Vagina (tissue), 2 donors: Measurements from ENCODE around the gene BFAR. TPM values are rescaled to one million over a fixed set of nuclear protein-coding genes. Genes with fewer than 3 reads are reported as not detected.

Source experiments
- DNase-seq, 2 donors: peaks; one replicate each; pipeline ENCODE4 v3.0.0-alpha.2; 2017; ENCODE audit errors: extremely low spot score in 2 of 2
- H3K27ac ChIP-seq: fragments of 200-600 bp; sonication (generic); one replicate; pipeline ENCODE4 v1.5.1; 2019
- H3K27me3 ChIP-seq: fragments of 200-600 bp; sonication (generic); one replicate; pipeline ENCODE4 v1.5.1; 2019
- H3K36me3 ChIP-seq, 2 donors: fragments of 200-600 bp; sonication (generic); one replicate each; pipeline ENCODE4 v1.5.1; 2017 to 2019
- H3K4me1 ChIP-seq: fragments of 200-600 bp; sonication (generic); one replicate; pipeline ENCODE4 v1.5.1; 2019
- H3K4me3 ChIP-seq, 2 donors: fragments of 200-600 bp; sonication (generic); 1 replicate in 1 of 2; 2 replicates in 1 of 2; pipeline ENCODE4 v1.5.1; 2016 to 2019
- H3K9me3 ChIP-seq: fragments of 200-600 bp; sonication (generic); one replicate; pipeline ENCODE4 v1.5.1; 2019
- POLR2A ChIP-seq, 2 donors: fragments of 450-650 bp; IDR thresholded peaks; one replicate each; pipeline ENCODE4 v1.6.1; 2017; ENCODE audit warnings: antibody characterized with exemption in 2 of 2, mild to moderate bottlenecking in 2 of 2, moderate library complexity in 2 of 2
- POLR2AphosphoS5 ChIP-seq, 2 donors: sonication (generic); formaldehyde crosslinking; IDR thresholded peaks; one replicate each; pipeline ENCODE4 v1.9.0; 2017; ENCODE audit warnings: antibody characterized with exemption in 2 of 2, mild to moderate bottlenecking in 2 of 2, low read depth in 1 of 2; ENCODE audit not compliant: insufficient read depth in 1 of 2
- intact Hi-C: fragments of 100-400 bp; cut with DNase I; formaldehyde crosslinking; loops from one replicate; pipeline ENCODE4 v1.15.1; 2023
- total RNA-seq: library from RNA; depleted of rRNA; stranded (reverse); fragments of >200 nt; gene quantifications from one replicate; pipeline ENCODE4 v1.2.3, GENCODE V29; 2016
- TF ChIP-seq, protein P1 (sequence below), 3 experiments: fragments of 450-650 bp in 2 of 3; fragments of 200-600 bp in 1 of 3; sonication (generic) in 1 of 3; IDR thresholded peaks; one replicate each; pipeline ENCODE4 v1.5.1; 2017 to 2019; ENCODE audit warnings: antibody characterized with exemption in 3 of 3, mild to moderate bottlenecking in 2 of 3, moderate library complexity in 2 of 3

Gene BFAR
- total RNA-seq, 1 donor from 2014 or later: 44.4 TPM

DNA sequence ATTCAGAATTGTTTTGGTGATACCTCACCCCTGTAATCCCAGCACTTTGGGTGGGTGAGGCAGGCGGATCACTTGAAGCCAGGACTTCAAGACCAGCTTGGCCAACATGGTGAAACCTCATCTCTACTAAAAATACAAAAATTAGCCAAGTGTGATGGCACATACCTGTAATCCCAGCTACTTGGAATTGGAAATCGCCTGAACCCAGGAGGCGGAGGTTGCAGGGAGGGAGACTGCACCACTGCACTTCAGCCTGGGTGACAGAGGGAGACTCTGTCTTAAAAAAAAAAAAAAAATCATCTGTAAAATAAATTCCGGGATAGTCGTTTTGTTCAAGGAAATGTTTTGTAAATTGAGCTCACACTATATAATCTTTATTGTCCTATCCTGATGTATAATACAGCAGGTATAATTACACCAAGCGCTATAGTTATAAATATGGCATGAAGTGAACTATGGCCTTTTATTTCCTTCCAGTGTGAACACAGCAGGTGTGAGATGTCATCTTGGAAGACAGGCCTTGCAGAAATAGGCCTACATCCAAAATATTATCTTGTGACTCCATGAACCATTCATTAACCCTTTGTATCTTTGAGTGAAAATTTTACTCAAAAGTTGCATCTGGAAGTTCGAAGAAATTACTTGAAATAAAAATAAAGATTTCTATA, 35.9 kb downstream of the BFAR start:
- DNase-seq: no peak
- H3K36me3 ChIP-seq: peaks cover 0 to 41% of the 10 kb centered on the region in 2 donors
- H3K4me1 ChIP-seq: no peaks in the 10 kb centered on the region
- no peak overlapping the region for H3K4me3 ChIP-seq
- no peaks in the 10 kb centered on the region for H3K9me3 ChIP-seq
- no peak for TF ChIP-seq POLR2A (IDR thresholded peaks at IDR 0.05)
- intact Hi-C loops: no loop called here
- no peak overlapping the region for H3K27ac ChIP-seq
- H3K27me3 ChIP-seq: no peaks in the 10 kb centered on the region

DNA sequence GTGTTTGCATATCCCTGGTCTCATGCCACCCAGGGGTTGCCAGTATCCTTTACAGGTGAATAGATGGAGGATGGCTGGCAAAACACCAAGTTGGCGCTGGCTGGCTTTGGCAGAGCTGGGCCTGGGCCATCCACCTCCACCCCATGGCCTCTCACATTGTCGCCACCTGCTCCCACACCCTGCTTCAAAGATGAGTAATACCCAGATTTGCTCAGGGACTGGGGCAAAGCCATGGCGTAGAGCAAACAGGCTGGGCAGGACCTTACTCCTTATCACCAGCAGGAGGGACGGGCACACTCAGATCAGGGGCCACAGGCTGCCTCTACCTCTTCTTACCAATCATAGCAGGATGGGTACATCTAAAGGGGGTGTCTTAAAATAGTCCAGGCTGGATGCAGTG, 37.0 kb downstream of the BFAR start:
- TF ChIP-seq POLR2AphosphoS5 (IDR thresholded peaks at IDR 0.05; ENCODE audit: insufficient read depth in 1 of 2, low read depth in 1 of 2) (no peak), POLR2A (IDR thresholded peaks at IDR 0.05) (no peak)
- TF ChIP-seq, protein P1, sequence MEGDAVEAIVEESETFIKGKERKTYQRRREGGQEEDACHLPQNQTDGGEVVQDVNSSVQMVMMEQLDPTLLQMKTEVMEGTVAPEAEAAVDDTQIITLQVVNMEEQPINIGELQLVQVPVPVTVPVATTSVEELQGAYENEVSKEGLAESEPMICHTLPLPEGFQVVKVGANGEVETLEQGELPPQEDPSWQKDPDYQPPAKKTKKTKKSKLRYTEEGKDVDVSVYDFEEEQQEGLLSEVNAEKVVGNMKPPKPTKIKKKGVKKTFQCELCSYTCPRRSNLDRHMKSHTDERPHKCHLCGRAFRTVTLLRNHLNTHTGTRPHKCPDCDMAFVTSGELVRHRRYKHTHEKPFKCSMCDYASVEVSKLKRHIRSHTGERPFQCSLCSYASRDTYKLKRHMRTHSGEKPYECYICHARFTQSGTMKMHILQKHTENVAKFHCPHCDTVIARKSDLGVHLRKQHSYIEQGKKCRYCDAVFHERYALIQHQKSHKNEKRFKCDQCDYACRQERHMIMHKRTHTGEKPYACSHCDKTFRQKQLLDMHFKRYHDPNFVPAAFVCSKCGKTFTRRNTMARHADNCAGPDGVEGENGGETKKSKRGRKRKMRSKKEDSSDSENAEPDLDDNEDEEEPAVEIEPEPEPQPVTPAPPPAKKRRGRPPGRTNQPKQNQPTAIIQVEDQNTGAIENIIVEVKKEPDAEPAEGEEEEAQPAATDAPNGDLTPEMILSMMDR (IDR thresholded peaks at IDR 0.05): no peak

DNA sequence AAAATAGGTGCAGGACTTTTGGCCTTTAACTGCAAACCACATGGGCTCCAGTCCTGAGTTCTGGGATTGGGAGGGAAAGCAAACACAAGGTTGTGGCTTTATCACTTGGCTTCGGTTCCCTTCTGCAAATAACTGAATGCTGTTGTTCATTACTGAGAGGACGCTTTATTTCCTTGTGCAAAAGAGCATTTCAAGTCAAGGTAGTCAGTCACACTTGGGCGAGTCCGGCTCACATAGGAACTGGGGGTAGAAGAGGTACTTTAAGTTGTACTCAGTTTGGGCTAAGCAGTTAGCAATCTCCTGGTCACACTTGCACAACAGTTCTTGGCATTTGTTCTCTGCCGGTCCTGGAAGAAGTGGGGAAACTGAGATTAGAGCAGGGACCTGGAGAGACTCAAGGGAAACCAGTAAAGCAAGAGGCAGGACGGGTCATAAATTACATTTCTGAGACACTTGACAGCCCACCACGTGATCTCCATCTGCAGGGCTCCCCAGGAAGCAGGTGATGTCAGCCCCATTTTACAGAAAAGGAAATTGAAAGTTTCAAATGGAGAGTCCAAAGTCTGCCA, 39.7 kb downstream of the BFAR start:
- Histone ChIP-seq H3K4me3 (no peak overlapping the region), H3K4me1 (no peaks in the 10 kb centered on the region), H3K9me3 (no peaks in the 10 kb centered on the region), H3K27ac (no peak overlapping the region), H3K36me3 (peaks cover 0 to 6% of the 10 kb centered on the region in 2 donors), H3K27me3 (no peaks in the 10 kb centered on the region)
- intact Hi-C loops: no loop called here
- DNase-seq: no peak
- TF ChIP-seq, protein P1 (IDR thresholded peaks at IDR 0.05): no peak
- TF ChIP-seq POLR2A (IDR thresholded peaks at IDR 0.05): no peak
- TF ChIP-seq POLR2AphosphoS5 (IDR thresholded peaks at IDR 0.05; ENCODE audit: insufficient read depth in 1 of 2, low read depth in 1 of 2): no peak

More for the DNA sequence above, 37.0 kb downstream of the BFAR start:
- Histone ChIP-seq H3K9me3 (no peaks in the 10 kb centered on the region), H3K27ac (no peak overlapping the region), H3K4me3 (no peak overlapping the region), H3K27me3 (no peaks in the 10 kb centered on the region), H3K4me1 (no peaks in the 10 kb centered on the region), H3K36me3 (peaks cover 0 to 32% of the 10 kb centered on the region in 2 donors)
- intact Hi-C loops: no loop called here
- DNase-seq: no peak

DNA sequence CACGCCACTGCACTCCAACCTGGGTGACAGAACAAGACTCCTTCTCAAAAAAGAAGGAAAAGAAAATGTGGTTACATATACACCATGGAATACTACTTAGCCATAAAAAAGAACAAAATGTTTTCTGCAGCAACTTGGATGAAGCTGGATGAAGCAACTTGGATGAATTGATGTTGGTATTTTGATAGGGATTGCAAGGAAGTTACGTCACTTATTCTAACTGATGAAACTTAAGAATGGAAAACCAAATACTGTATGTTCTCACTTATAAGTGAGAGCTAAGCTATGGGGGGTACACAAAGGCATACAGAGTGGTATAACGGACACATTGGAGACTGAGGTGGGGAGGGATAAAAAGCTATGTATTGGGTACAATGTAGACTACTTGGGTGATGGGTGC, 43.9 kb downstream of the BFAR start:
- no peak overlapping the region for H3K27ac ChIP-seq
- no peaks in the 10 kb centered on the region for H3K36me3 ChIP-seq
- H3K9me3 ChIP-seq: no peaks in the 10 kb centered on the region
- H3K27me3 ChIP-seq: no peaks in the 10 kb centered on the region
- intact Hi-C loops: no loop called here
- no peak for TF ChIP-seq POLR2AphosphoS5 (IDR thresholded peaks at IDR 0.05; ENCODE audit: insufficient read depth in 1 of 2, low read depth in 1 of 2)
- no peak for TF ChIP-seq POLR2A (IDR thresholded peaks at IDR 0.05)
- TF ChIP-seq, protein P1 (IDR thresholded peaks at IDR 0.05): no peak
- H3K4me3 ChIP-seq: no peak overlapping the region
- DNase-seq: no peak
- no peaks in the 10 kb centered on the region for H3K4me1 ChIP-seq

DNA sequence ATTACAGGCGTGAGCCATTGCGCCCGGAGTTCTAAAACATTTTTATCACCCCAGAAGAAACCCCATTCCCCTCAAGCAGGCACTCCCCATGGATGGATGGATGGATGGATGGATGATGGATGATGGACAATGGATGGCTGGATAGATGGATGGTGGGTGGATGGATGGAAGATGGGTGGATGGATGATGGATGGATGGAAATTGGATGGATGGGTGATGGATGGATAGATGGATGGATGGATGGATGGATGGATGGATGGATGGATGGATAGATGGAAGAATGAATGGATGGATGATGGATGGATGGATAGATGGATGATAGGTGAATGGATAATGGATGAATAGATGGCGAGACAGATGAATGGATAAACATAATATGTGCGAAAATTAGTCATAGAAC, 44.9 kb downstream of the BFAR start:
- no peak overlapping the region for H3K27ac ChIP-seq
- H3K4me1 ChIP-seq: no peaks in the 10 kb centered on the region
- H3K36me3 ChIP-seq: no peaks in the 10 kb centered on the region
- no peaks in the 10 kb centered on the region for H3K27me3 ChIP-seq
- no peaks in the 10 kb centered on the region for H3K9me3 ChIP-seq
- intact Hi-C loops: no loop called here
- H3K4me3 ChIP-seq: no peak overlapping the region
- DNase-seq: no peak
- no peak for TF ChIP-seq POLR2A (IDR thresholded peaks at IDR 0.05)
- TF ChIP-seq POLR2AphosphoS5 (IDR thresholded peaks at IDR 0.05; ENCODE audit: insufficient read depth in 1 of 2, low read depth in 1 of 2): no peak
- TF ChIP-seq, protein P1 (IDR thresholded peaks at IDR 0.05): no peak
